HK-2 (cell line): ENCODE measurements around the gene PCDHB2.
"Not testable (repeated sequence)": the region's sequence is repeated elsewhere in the genome, so short reads cannot be mapped to it uniquely, and the experiment has no call there.

ENCODE experiments used
- DNase-seq: peaks from one replicate; pipeline ENCODE4 v3.0.0-alpha.2; 2018; ENCODE audit not compliant: unreplicated experiment

Gene PCDHB2

GRCh38 chr5:141135718-141136266, 41.4 kb downstream of the PCDHB2 start:
- no peak for DNase-seq

DNA sequence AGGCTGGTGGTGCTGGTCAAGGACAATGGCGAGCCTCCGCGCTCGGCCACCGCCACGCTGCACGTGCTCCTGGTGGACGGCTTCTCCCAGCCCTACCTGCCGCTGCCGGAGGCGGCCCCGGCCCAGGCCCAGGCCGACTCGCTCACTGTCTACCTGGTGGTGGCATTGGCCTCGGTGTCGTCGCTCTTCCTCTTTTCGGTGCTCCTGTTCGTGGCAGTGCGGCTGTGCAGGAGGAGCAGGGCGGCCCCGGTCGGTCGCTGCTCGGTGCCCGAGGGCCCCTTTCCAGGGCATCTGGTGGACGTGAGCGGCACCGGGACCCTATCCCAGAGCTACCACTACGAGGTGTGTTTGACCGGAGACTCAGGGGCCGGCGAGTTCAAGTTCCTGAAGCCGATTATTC, 42.9 kb downstream of the PCDHB2 start:
- not testable (repeated sequence) for DNase-seq
